SIG-M5 (cell line): ENCODE data around the gene TPRN.

ENCODE experiments used
- DNase-seq: peaks from one replicate; lab custom pipeline; 2025; lab: John Stamatoyannopoulos, UW

Gene TPRN

DNA sequence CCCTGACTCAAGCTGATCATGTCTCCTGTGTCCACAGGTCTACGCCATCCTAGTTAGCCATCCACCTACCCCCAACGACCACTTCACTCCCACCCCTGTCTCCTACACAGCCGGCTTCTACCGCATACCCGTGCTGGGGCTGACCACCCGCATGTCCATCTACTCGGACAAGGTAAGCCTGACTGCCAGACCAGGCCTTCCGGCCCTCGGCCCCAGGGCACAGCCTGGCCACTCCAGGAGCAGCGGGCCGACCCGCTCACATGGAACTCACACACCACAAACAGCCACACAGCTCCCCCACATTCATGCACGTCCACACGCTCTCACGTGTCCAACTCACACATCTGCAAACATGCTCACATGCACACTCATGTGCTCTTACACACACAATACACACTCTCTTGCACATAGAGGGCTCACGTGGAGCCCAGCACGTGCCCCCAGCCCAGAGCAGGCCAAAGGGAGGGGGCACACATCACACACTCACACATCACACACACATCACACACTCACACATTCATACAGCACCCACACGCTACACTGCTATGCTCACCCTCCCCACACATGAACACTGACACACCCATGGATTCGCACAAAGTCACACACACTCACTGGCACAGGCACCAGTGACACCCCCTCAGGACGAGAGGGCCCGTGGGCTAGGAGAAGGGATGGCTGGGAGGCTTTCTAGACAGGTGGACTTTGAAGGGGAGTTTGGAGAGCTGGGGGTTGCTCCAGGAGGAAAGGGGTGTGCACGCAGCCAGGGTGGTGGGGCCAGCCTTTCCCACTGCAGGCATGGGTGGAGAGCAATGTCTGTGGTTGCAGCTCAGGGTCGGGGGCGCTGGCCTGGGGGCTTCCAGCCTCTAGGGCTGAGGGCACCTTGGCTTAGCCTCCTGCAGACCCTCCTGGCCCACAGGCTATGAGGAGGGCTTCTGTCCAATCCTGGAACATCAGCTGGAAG is 58.3 kb downstream of the TPRN start:
- no peak for DNase-seq
